Fibroblast of lung (primary cell): ENCODE measurements around the gene ADRA1B. TPM values are rescaled to one million over a fixed set of nuclear protein-coding genes. Genes with fewer than 3 reads are reported as not detected.

Source experiments
- DNase-seq, 2 donors: peaks; one replicate each; pipeline versions ENCODE4 v3.0.0 to v3.0.0-alpha.2; 2010; ENCODE audit warnings: low read depth in 2 of 2
- H2AFZ ChIP-seq: 2 replicates; pipeline ENCODE4 v1.5.1; 2012; ENCODE audit warnings: low read length, control low read depth, inconsistent platforms
- H3K27ac ChIP-seq: 2 replicates; pipeline ENCODE4 v1.5.1; 2011; ENCODE audit warnings: low read length, control low read depth; ENCODE audit not compliant: insufficient read depth
- H3K27me3 ChIP-seq: 2 replicates; pipeline ENCODE4 v1.5.1; 2011; ENCODE audit warnings: mild to moderate bottlenecking, low read length; ENCODE audit not compliant: control insufficient read depth, insufficient read depth
- H3K36me3 ChIP-seq: 2 replicates; pipeline ENCODE4 v1.5.1; 2011; ENCODE audit warnings: low read length; ENCODE audit not compliant: control insufficient read depth, insufficient read depth
- H3K4me1 ChIP-seq: 2 replicates; pipeline ENCODE4 v1.5.1; 2011; ENCODE audit warnings: low read length; ENCODE audit not compliant: control insufficient read depth, insufficient read depth; ENCODE audit errors: extremely low read depth
- H3K4me2 ChIP-seq: 2 replicates; pipeline ENCODE4 v1.5.1; 2011; ENCODE audit warnings: low read length, control low read depth; ENCODE audit not compliant: insufficient read depth; ENCODE audit errors: extremely low read depth
- H3K4me3 ChIP-seq, 4 experiments: fragments of 200-600 bp in 1 of 4; sonication (generic) in 1 of 4; replicated peaks in 1 of 4; 2 replicates each; pipeline ENCODE4 v1.5.1; 2011 to 2016; ENCODE audit warnings: low read length in 4 of 4, low read depth in 3 of 4, mild to moderate bottlenecking in 3 of 4, control low read depth in 2 of 4, inconsistent platforms in 1 of 4, mixed read lengths in 1 of 4; ENCODE audit not compliant: insufficient read depth in 1 of 4; ENCODE audit errors: control extremely low read depth in 1 of 4
- H3K79me2 ChIP-seq: 2 replicates; pipeline ENCODE4 v1.5.1; 2012; ENCODE audit warnings: mild to moderate bottlenecking, low read length, inconsistent platforms; ENCODE audit not compliant: control insufficient read depth, insufficient read depth
- H3K9ac ChIP-seq: 2 replicates; pipeline ENCODE4 v1.5.1; 2011; ENCODE audit warnings: mild to moderate bottlenecking, low read length, control low read depth; ENCODE audit not compliant: insufficient read depth
- H3K9me3 ChIP-seq: 2 replicates; pipeline ENCODE4 v1.5.1; 2012; ENCODE audit warnings: low read depth, low read length; ENCODE audit not compliant: control insufficient read depth, insufficient read depth
- H4K20me1 ChIP-seq: 2 replicates; pipeline ENCODE4 v1.5.1; 2011; ENCODE audit warnings: low read length; ENCODE audit not compliant: control insufficient read depth, insufficient read depth; ENCODE audit errors: extremely low read depth
- EZH2 ChIP-seq: IDR thresholded peaks from 2 replicates; pipeline ENCODE4 v1.5.1; 2012; ENCODE audit warnings: low read length, control low read depth, mild to moderate bottlenecking; ENCODE audit errors: missing control alignments
- polyA plus RNA-seq, 2 donors: library from polyadenylated mRNA; depleted of rRNA in 1 of 2; stranded (reverse) in 1 of 2; unstranded in 1 of 2; fragments of >200 nt; gene quantifications; 2 replicates each; pipeline ENCODE4 v1.2.1, GENCODE V29; 2011 to 2012; ENCODE audit warnings: missing spikeins in 1 of 2
- total RNA-seq: library from RNA; depleted of rRNA; stranded (reverse); fragments of >200 nt; gene quantifications from 2 replicates; pipeline ENCODE4 v1.2.1, GENCODE V29; 2014
- TF ChIP-seq, protein P1 (sequence below), 2 donors: IDR thresholded peaks in 1 of 2; conservative IDR thresholded peaks in 1 of 2; 1 replicate in 1 of 2; 2 replicates in 1 of 2; pipeline ENCODE4 v1.5.1; 2011 to 2012; ENCODE audit warnings: low read length in 2 of 2, control low read depth in 1 of 2, inconsistent platforms in 1 of 2, low read depth in 1 of 2, mild to moderate bottlenecking in 1 of 2

Gene ADRA1B
- total and polyA plus RNA-seq, 2 donors (not counting 1 experiment from before 2014, with no cell fraction given) = 0.99 to 1.7 TPM

DNA sequence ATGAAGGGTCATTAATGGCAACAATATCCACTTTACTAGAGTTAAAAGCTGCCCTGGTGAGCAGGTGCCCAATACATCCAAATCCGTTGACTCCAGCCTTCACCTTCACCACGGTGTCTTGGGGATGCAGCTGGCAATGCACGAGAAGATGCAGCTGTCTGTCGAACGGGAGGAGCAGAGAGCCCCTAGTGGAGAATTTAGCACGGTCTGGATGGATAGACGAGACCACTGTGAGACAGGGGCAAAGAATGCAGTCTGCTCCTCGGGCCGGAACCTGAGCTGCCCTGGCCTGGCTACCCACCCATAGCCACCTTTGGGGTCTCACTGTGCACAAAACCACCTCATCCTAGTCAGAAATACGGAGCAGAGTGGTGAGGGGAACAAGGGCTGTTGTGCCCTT lies 35.1 kb downstream of the ADRA1B start:
- no peak overlapping the region for H3K4me2 ChIP-seq
- H2AFZ ChIP-seq = no peak overlapping the region
- H3K9ac ChIP-seq = no peak overlapping the region
- no peaks in the 10 kb centered on the region for H4K20me1 ChIP-seq
- no peaks in the 10 kb centered on the region for H3K79me2 ChIP-seq
- peak in 1 of 2 donors; percentile 24 for DNase-seq
- H3K27ac ChIP-seq = no peak overlapping the region
- no peaks in the 10 kb centered on the region for H3K9me3 ChIP-seq
- no peaks in the 10 kb centered on the region for H3K27me3 ChIP-seq
- no peak for TF ChIP-seq EZH2
- TF ChIP-seq, protein P1, sequence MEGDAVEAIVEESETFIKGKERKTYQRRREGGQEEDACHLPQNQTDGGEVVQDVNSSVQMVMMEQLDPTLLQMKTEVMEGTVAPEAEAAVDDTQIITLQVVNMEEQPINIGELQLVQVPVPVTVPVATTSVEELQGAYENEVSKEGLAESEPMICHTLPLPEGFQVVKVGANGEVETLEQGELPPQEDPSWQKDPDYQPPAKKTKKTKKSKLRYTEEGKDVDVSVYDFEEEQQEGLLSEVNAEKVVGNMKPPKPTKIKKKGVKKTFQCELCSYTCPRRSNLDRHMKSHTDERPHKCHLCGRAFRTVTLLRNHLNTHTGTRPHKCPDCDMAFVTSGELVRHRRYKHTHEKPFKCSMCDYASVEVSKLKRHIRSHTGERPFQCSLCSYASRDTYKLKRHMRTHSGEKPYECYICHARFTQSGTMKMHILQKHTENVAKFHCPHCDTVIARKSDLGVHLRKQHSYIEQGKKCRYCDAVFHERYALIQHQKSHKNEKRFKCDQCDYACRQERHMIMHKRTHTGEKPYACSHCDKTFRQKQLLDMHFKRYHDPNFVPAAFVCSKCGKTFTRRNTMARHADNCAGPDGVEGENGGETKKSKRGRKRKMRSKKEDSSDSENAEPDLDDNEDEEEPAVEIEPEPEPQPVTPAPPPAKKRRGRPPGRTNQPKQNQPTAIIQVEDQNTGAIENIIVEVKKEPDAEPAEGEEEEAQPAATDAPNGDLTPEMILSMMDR (conservative IDR thresholded peaks at IDR 0.05 in 1 of 2, IDR thresholded peaks at IDR 0.05 in 1 of 2; ENCODE audit: low read depth in 1 of 2, low read length in 2 of 2) = peak; percentile 13 to 37
- H3K36me3 ChIP-seq = no peaks in the 10 kb centered on the region
- H3K4me3 ChIP-seq = no peak overlapping the region
- no peaks in the 10 kb centered on the region for H3K4me1 ChIP-seq

DNA sequence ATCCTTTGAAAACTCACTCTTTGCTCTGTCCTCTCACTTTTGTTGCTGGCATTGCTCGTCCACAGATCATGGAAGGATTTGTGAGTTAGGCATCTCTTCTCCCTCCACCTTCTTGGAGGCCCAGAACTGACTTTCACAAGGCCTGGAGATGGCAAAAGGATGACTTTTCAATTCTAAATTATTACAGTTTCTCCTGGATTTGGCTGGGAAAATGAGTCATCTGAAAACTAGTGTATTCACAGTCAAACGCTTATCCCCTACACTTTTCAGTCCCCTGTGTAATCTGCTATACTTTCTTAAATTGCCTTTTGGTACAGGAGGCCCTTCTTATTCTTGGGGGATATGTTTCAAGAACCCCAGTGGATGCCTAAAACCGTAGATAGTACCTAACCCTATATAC lies 35.6 kb downstream of the ADRA1B start:
- no peak overlapping the region for H3K9ac ChIP-seq
- no peak overlapping the region for H3K4me2 ChIP-seq
- no peak for TF ChIP-seq EZH2
- TF ChIP-seq, protein P1 (conservative IDR thresholded peaks at IDR 0.05 in 1 of 2, IDR thresholded peaks at IDR 0.05 in 1 of 2; ENCODE audit: low read depth in 1 of 2, low read length in 2 of 2) = no peak

DNA sequence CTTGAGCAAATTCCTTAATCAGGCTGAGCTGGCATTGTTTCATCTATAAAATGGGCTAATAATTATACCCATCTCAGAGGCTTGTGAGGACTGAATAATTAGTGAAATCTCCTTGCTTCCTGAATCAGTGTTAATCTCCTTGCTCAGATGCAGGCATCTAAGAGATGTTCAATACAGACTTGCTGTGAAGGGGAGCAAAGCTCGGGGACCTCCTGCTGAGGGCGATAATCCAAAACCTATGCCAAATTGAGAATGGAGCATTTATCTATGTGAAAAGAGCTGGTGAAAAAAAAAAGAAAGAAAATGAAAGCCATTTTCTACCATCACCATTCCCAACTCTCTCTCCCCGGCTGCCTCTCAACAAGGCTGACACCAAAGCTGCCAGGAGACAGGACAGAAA lies 37.3 kb downstream of the ADRA1B start:
- Histone ChIP-seq H3K4me3 (no peak overlapping the region), H3K79me2 (no peaks in the 10 kb centered on the region), H3K9me3 (no peaks in the 10 kb centered on the region), H3K4me1 (no peaks in the 10 kb centered on the region), H3K36me3 (no peaks in the 10 kb centered on the region), H4K20me1 (no peaks in the 10 kb centered on the region), H3K9ac (no peak overlapping the region), H3K27ac (no peak overlapping the region), H3K4me2 (no peak overlapping the region), H2AFZ (no peak overlapping the region), H3K27me3 (no peaks in the 10 kb centered on the region)
- TF ChIP-seq, protein P1 (conservative IDR thresholded peaks at IDR 0.05 in 1 of 2, IDR thresholded peaks at IDR 0.05 in 1 of 2; ENCODE audit: low read depth in 1 of 2, low read length in 2 of 2) = no peak
- no peak for TF ChIP-seq EZH2
- DNase-seq = no peak

More for the DNA sequence above, 35.6 kb downstream of the ADRA1B start:
- Histone ChIP-seq H2AFZ (no peak overlapping the region), H3K4me3 (no peak overlapping the region), H3K27ac (no peak overlapping the region), H4K20me1 (no peaks in the 10 kb centered on the region), H3K4me1 (no peaks in the 10 kb centered on the region), H3K79me2 (no peaks in the 10 kb centered on the region), H3K36me3 (no peaks in the 10 kb centered on the region), H3K9me3 (no peaks in the 10 kb centered on the region), H3K27me3 (no peaks in the 10 kb centered on the region)
- peak in 1 of 2 donors; percentile 31 for DNase-seq
